Fibroblast of skin of abdomen (primary cell): ENCODE data around the gene SLC2A13. TPM values are rescaled to one million over a fixed set of nuclear protein-coding genes. Genes with fewer than 3 reads are reported as not detected.

Source experiments
- DNase-seq: peaks from one replicate; pipeline ENCODE4 v3.0.0-alpha.2; 2013
- polyA plus RNA-seq, 2 experiments: library from polyadenylated mRNA; unstranded; fragments of 120-200 nt; gene quantifications; one replicate each; pipeline ENCODE4 v1.2.1, GENCODE V29; 2013; ENCODE audit not compliant: insufficient read length in 2 of 2

SLC2A13 gene
- polyA plus RNA-seq (2013, experiment 1 of 2; ENCODE audit: insufficient read length), result 2.6 TPM
- 2.3 TPM for polyA plus RNA-seq (2013, experiment 2 of 2; ENCODE audit: insufficient read length)

GRCh38 chr12:40105515-40106201 lies at the start of gene SLC2A13:
TSS of gene SLC2A13 (minus strand) at chr12:40106081. CDS start at chr12:40105808, 273 bp downstream.
- DNase-seq, result peak; percentile 69

GRCh38 chr12:40154381-40154780 lies 48.5 kb upstream of the SLC2A13 start:
- DNase-seq, result no peak

- no peak for DNase-seq
These were observed 47.6 kb upstream of the SLC2A13 start for GRCh38 chr12:40153432-40153831.

GRCh38 chr12:40152783-40153383 lies 47.0 kb upstream of the SLC2A13 start:
- DNase-seq, result peak; percentile 28

DNA sequence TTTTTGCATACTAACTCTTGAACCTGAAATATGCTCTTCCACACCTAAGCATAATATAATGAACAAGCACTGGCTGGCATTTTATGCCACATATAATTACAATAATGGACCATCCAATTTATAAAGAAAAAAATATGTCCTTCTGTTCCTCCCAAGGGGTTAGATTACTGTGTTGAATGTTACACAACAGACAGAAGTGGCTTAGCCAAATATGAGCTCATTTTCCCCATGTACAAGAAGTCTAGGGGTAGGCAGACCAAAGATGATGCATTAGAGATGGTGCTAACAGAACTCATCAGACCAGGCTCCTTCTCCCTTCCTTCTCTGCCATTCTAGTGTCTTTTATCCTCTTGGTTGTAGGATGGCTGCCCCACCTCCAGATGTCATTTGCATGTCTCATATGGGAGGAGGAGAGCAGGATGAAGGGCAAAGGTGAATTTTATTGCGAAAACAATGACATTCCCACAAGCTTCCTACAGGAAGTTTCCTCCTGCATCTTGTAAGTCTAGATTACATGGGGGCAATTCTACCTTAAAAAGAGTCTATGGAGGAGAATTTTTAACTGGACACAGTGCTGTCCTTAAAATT lies 43.9 kb upstream of the SLC2A13 start:
- DNase-seq, result no peak

GRCh38 chr12:40146800-40147797 lies 41.2 kb upstream of the SLC2A13 start:
- no peak for DNase-seq

GRCh38 chr12:40145896-40146295 lies 40.0 kb upstream of the SLC2A13 start:
- DNase-seq, result no peak

DNA sequence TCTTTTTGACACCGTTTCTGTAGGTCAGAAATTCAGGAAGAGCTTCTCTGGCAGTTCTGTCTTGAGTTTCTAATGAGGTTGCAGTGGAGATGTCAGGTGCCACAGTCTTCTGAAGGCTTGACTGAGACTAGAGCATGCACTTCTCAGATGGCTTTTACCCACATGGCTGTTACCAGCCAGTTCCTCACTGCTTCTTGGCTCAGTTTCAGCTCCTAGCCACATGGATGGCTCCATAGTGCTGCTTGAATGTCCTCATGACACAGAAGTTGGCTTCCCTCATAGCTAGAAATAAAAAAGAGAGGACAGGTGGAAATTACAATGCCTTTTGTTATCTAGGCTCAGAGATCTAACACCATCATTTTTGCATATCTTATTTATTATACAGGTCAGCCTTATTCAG lies 38.1 kb upstream of the SLC2A13 start:
- DNase-seq, result no peak

DNA sequence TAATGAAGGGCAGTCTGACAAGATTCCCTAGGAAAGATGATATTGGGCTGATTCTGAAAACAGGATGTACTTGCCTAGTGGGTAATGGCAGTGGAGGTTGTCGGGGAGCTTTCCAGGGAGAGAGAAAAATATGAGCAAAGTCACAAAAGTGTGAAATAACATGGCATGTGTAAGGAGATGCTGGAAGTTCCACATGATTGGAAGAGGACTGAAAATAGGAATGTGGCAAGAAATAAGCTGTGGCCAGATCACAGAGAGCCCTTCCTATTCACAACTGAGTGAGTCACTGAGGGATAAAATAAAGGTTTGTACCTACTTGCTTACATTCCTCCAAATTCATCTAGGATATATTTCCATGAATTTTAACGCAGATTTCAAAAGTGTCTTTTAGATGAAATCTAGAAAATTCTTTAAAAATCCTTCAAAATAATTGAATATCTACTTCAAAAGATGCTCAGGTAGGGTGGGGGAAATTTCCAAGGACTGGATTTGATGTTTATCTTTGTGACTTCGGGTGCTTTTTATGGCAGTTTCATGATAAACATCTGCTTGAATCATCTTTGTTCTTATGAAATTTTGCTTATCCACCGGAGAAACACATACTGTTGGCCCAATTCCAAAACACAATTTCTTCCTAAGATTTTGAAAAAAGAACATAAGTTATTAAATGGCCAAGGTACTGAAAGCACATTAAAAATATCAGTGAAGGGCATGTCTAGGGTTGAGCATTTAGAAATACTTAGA lies 36.3 kb upstream of the SLC2A13 start:
- DNase-seq, result no peak

DNA sequence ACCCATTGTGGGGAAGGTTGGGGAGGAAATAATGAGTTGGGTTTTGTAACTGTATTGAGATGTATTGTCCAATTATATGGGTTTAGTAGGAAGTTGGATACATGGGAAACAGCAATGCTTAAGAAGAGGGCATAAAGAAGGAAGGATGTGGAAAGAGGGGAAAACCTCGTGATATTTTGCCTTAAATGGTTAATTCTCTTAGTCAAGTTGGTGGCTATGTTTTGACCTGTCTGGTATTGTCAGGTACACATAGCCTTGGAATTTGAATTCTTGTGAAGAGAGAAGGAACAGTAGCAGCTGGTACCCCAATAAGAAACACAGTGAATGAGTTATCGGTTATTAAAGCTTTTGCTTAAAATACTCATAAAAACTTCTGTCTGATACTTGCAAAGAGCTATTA lies 32.6 kb upstream of the SLC2A13 start:
- DNase-seq, result no peak

DNA sequence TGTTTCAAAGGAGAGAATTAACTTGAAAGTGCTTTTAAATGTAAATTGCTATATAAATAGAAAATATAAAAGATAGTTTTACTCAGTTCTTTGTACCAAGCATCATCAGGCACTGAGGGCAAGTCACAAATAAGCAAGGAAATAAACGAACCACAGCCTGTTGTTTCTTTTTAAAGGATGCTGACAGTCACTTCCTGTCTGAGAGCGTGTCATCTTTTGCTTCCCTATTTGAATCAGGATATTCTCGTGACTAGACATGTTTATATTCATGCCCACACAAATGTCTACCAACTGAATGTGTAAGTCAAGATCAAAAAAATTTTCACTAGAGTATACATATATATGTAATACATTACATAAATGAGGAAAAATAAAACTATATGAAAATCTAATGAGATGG lies 31.4 kb upstream of the SLC2A13 start:
- DNase-seq, result no peak

- no peak for DNase-seq
These were observed 21.5 kb upstream of the SLC2A13 start for GRCh38 chr12:40127408-40127807.

DNA sequence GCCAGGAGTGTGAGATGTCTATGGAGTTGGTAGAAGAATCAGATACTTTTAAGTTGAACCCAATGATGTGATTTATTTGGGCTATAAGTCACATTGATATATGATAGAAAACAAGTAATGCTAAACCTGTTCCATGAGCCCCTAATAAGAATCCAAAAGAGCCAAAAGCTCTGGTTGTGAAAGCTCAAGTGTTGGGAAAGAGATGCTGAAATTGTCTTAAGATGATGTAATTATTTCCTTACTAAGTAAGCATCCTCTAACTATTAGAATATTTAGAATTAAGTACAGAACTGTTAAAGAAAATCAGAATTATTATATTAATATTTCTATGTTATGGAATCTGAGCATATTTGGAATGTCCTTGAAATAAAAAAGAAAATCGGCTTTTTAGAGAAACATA lies 17.6 kb upstream of the SLC2A13 start:
- no peak for DNase-seq

GRCh38 chr12:40122842-40123241 lies 17.0 kb upstream of the SLC2A13 start:
- DNase-seq, result no peak

DNA sequence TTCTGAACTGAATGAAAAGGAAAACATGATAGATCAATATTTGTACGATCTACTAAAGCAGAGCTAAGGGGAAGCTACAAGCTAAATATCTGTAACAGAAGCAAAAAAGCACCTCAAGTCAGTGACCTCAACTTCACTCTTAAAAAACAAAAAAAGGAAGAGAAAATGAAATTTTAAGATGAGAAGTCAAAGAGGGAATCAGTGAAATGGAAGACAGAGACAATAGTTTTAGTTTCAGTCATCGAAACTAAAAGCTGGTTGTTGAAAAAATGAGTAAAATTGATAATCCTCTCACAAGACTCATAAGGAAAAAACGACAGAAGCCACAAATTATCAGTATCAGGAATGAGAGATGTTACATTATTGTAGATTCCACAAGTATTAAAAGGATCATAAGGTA lies 11.9 kb upstream of the SLC2A13 start:
- DNase-seq, result no peak

DNA sequence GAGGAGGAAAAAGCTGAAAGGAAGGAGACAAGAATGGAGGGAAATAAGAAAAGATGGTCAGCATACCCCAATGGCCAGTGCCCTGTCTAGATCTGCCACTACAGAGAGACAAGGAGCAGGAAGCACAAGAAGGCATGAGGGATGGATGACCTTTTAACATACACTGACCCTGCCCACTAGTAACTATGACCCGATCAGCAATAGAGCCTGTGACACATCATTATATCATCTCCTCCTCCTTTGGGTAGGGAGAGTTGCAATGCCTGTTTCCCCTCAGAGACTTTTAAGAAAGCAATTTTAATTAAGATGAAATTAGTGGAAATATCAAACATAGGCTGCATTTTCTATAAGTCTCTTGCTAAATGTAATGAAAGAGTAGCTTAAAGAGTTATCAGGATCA lies 4.7 kb upstream of the SLC2A13 start:
- no peak for DNase-seq

- DNase-seq, result no peak
These were observed 2.1 kb upstream of the SLC2A13 start for GRCh38 chr12:40107803-40108620.

- DNase-seq, result peak; percentile 68
These were observed 1.4 kb upstream of the SLC2A13 start for GRCh38 chr12:40107098-40107802.

GRCh38 chr12:40106655-40107054 lies 774 bp upstream of the SLC2A13 start:
- DNase-seq, result no peak

DNA sequence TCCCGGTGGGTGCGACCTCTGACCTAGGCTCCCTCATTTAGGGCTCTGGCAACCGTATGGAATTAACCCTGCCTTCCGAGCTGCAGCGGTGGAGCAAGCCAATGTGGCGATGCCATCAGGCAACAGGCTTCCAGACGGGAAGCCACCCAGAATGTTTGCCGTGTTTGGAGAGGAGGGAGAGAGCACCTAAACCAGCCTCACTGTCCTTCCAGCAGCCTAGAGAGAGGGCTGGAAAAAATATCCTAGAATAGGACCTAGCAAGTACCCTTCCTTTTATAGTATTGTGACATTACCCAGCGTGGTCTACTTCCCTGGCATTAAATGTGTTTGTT lies 287 bp upstream of the SLC2A13 start:
- DNase-seq, result no peak

DNA sequence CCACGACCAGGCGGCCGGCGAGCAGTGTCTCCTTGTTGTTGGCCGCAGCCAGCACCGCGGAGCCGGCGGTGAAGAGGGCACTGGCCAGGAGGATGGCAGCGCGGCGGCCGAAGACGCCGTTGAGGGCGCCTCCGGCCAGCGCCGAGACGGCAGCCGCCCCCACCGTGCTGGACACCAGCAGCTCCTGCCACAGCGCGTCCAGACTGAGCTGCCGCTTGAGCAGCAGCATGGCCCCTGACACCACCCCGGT lies 691 bp downstream of the SLC2A13 start:
- DNase-seq, result no peak
